WTC11 (cell line): ENCODE results near the gene SRPK3. TPM values are rescaled to one million over a fixed set of nuclear protein-coding genes. Genes with fewer than 3 reads are reported as not detected.

ENCODE experiments used
- ATAC-seq: fragments of 200-7000 bp; cut with Tn5 transposase; 2 replicates; pipeline ENCODE4 v1.10.0; 2021; ENCODE audit warnings: mild to moderate bottlenecking, moderate library complexity
- CTCF ChIA-PET: fragments of 300-600 bp; sonication (Branson Sonifier 250); formaldehyde crosslinking; loops from one replicate; lab custom pipeline; 2021; ENCODE audit warnings: antibody characterized with exemption; lab: Charles Lee
- POLR2A ChIA-PET: fragments of 350-600 bp; sonication (Branson Sonifier 250); formaldehyde crosslinking; loops from one replicate; lab custom pipeline; 2021; ENCODE audit warnings: antibody characterized with exemption; lab: Charles Lee
- DNase-seq: peaks from one replicate; pipeline ENCODE4 v3.0.0; 2021; ENCODE audit warnings: low spot score
- H3K27ac Mint-ChIP-seq: 2 replicates; pipeline ENCODE4 v1.8.0; 2021; ENCODE audit warnings: mixed read lengths
- H3K27me3 Mint-ChIP-seq: 2 replicates; pipeline ENCODE4 v1.8.0; 2021; ENCODE audit warnings: low read depth, mild to moderate bottlenecking, moderate library complexity, mixed read lengths
- H3K36me3 Mint-ChIP-seq: 2 replicates; pipeline ENCODE4 v1.8.0; 2021; ENCODE audit warnings: mixed read lengths
- H3K4me1 Mint-ChIP-seq: 2 replicates; pipeline ENCODE4 v1.8.0; 2022; ENCODE audit warnings: mixed read lengths
- H3K4me3 Mint-ChIP-seq: 2 replicates; pipeline ENCODE4 v1.8.0; 2021; ENCODE audit warnings: mild to moderate bottlenecking, moderate library complexity, mixed read lengths
- H3K9me3 Mint-ChIP-seq: 2 replicates; pipeline ENCODE4 v1.8.0; 2021; ENCODE audit warnings: mixed read lengths
- ATF1 ChIP-seq: sonication (generic); formaldehyde crosslinking; IDR thresholded peaks from 2 replicates; pipeline ENCODE4 v1.8.1; 2023; ENCODE audit warnings: mild to moderate bottlenecking, moderate library complexity, missing genetic modification reagents
- FOXJ3 ChIP-seq: sonication (generic); formaldehyde crosslinking; IDR thresholded peaks from 2 replicates; pipeline ENCODE4 v1.9.0; 2021; ENCODE audit warnings: missing genetic modification reagents, mild to moderate bottlenecking, borderline replicate concordance
- HMGA2 ChIP-seq: fragments of 250-450 bp; sonication (Bioruptor Pico); IDR thresholded peaks from 2 replicates; pipeline ENCODE4 v1.4.0; 2021; ENCODE audit warnings: mild to moderate bottlenecking, moderate library complexity
- IRF2 ChIP-seq: sonication (generic); formaldehyde crosslinking; IDR thresholded peaks from 2 replicates; pipeline ENCODE4 v1.8.0; 2022; ENCODE audit warnings: low read depth, missing genetic modification reagents, borderline replicate concordance
- JUN ChIP-seq: sonication (generic); formaldehyde crosslinking; IDR thresholded peaks from 2 replicates; pipeline ENCODE4 v1.8.0; 2023; ENCODE audit warnings: mild to moderate bottlenecking, missing genetic modification reagents
- MXD4 ChIP-seq: fragments of 250-450 bp; sonication (Bioruptor Pico); IDR thresholded peaks from 2 replicates; pipeline ENCODE4 v1.8.0; 2021; ENCODE audit warnings: mild to moderate bottlenecking, moderate library complexity, borderline replicate concordance
- NR2C2 ChIP-seq: sonication (generic); formaldehyde crosslinking; IDR thresholded peaks from 2 replicates; pipeline ENCODE4 v1.8.0; 2022; ENCODE audit warnings: mild to moderate bottlenecking, missing genetic modification reagents
- PREB ChIP-seq: sonication (generic); formaldehyde crosslinking; IDR thresholded peaks from 2 replicates; pipeline ENCODE4 v1.8.1; 2022; ENCODE audit warnings: mild to moderate bottlenecking, missing genetic modification reagents, moderate library complexity, borderline replicate concordance
- TP53 ChIP-seq: sonication (generic); formaldehyde crosslinking; IDR thresholded peaks from 2 replicates; pipeline ENCODE4 v1.8.1; 2023; ENCODE audit warnings: mild to moderate bottlenecking, missing genetic modification reagents
- ZNF121 ChIP-seq: sonication (generic); formaldehyde crosslinking; IDR thresholded peaks from 2 replicates; pipeline ENCODE4 v1.8.0; 2023; ENCODE audit warnings: missing genetic modification reagents
- total RNA-seq: library from RNA; stranded (reverse); gene quantifications from 3 replicates; pipeline ENCODE4 v1.2.3, GENCODE V29; 2021
- TF ChIP-seq, protein P1 (sequence below): sonication (generic); formaldehyde crosslinking; IDR thresholded peaks from 2 replicates; pipeline ENCODE4 v1.8.1; 2022; ENCODE audit warnings: low read depth, mild to moderate bottlenecking, moderate library complexity, missing genetic modification reagents, borderline replicate concordance
- TF ChIP-seq, protein P2 (sequence below): fragments of 250-450 bp; sonication (Bioruptor Pico); IDR thresholded peaks from 2 replicates; pipeline ENCODE4 v2.1.2; 2022; ENCODE audit warnings: mild to moderate bottlenecking, moderate library complexity
- TF ChIP-seq, protein P3 (sequence below): fragments of 200-600 bp; IDR thresholded peaks from 2 replicates; pipeline ENCODE4 v1.8.0; 2022; ENCODE audit warnings: antibody characterized with exemption
- TF ChIP-seq, protein P4 (sequence below): sonication (generic); formaldehyde crosslinking; IDR thresholded peaks from 2 replicates; pipeline ENCODE4 v1.8.0; 2023; ENCODE audit warnings: missing genetic modification reagents, mild to moderate bottlenecking, borderline replicate concordance

Gene SRPK3
- total RNA-seq, 1 experiment from 2014 or later = not detected

GRCh38 chrX:153738056-153738605 lies 42.7 kb upstream of the SRPK3 start (continued):
- TF ChIP-seq PREB (no peak), MXD4 (CRISPR knock-in tag) (no peak), FOXJ3 (CRISPR knock-in tag) (no peak), JUN (CRISPR knock-in tag) (no peak), NR2C2 (CRISPR knock-in tag) (no peak)
- TF ChIP-seq, protein P1, sequence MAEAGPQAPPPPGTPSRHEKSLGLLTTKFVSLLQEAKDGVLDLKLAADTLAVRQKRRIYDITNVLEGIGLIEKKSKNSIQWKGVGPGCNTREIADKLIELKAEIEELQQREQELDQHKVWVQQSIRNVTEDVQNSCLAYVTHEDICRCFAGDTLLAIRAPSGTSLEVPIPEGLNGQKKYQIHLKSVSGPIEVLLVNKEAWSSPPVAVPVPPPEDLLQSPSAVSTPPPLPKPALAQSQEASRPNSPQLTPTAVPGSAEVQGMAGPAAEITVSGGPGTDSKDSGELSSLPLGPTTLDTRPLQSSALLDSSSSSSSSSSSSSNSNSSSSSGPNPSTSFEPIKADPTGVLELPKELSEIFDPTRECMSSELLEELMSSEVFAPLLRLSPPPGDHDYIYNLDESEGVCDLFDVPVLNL (CRISPR knock-in tag) = no peak
- TF ChIP-seq, protein P2, sequence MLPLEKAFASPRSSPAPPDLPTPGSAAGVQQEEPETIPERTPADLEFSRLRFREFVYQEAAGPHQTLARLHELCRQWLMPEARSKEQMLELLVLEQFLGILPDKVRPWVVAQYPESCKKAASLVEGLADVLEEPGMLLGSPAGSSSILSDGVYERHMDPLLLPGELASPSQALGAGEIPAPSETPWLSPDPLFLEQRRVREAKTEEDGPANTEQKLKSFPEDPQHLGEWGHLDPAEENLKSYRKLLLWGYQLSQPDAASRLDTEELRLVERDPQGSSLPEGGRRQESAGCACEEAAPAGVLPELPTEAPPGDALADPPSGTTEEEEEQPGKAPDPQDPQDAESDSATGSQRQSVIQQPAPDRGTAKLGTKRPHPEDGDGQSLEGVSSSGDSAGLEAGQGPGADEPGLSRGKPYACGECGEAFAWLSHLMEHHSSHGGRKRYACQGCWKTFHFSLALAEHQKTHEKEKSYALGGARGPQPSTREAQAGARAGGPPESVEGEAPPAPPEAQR = no peak
- TF ChIP-seq, all 79 proteins: peak for 0

DNA sequence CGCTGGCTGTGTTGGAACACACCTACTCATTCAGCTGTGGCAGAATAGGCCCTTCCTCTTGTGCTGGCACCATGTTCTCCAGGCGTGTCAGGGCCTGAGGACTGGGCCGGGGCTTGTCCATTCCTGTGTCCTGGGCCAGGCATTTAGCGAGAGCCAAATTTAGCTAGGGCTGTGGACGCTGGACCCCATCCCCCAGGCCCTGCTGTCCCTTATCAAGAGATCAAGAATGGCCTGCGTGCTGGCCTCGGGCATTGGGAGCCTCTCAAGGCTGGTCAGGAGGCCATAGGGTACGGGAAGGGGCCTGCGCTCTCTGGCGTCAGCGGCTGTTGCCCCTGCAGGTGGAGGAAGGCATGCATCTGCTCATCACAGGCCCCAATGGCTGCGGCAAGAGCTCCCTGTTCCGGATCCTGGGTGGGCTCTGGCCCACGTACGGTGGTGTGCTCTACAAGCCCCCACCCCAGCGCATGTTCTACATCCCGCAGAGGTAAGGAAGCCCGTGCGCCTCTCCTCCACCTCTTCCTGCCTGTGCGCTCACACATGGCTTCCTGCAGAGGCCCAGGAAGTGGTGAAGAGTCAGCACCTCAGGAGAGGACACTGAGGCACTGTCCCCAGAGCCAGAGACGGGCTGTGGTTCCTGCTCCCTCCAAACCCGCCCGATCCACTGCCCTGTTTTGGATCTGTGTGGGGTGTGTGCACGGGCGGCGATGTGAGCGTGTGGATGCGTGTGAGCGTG lies 40.9 kb upstream of the SRPK3 start:
- Mint-ChIP-seq H3K27ac (no peak overlapping the region), H3K4me1 (peaks cover 10% of the 10 kb centered on the region), H3K27me3 (no peaks in the 10 kb centered on the region), H3K4me3 (no peak overlapping the region), H3K36me3 (peaks cover 1% of the 10 kb centered on the region; the same call in 1 of the 2 replicates), H3K9me3 (peaks cover 3% of the 10 kb centered on the region)
- TF ChIP-seq ATF1 (CRISPR knock-in tag) = no peak
- TF ChIP-seq, protein P3, sequence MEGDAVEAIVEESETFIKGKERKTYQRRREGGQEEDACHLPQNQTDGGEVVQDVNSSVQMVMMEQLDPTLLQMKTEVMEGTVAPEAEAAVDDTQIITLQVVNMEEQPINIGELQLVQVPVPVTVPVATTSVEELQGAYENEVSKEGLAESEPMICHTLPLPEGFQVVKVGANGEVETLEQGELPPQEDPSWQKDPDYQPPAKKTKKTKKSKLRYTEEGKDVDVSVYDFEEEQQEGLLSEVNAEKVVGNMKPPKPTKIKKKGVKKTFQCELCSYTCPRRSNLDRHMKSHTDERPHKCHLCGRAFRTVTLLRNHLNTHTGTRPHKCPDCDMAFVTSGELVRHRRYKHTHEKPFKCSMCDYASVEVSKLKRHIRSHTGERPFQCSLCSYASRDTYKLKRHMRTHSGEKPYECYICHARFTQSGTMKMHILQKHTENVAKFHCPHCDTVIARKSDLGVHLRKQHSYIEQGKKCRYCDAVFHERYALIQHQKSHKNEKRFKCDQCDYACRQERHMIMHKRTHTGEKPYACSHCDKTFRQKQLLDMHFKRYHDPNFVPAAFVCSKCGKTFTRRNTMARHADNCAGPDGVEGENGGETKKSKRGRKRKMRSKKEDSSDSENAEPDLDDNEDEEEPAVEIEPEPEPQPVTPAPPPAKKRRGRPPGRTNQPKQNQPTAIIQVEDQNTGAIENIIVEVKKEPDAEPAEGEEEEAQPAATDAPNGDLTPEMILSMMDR = no peak
- TF ChIP-seq ZNF121 = no peak
- TF ChIP-seq IRF2 (CRISPR knock-in tag) = no peak
- no peak for TF ChIP-seq TP53 (CRISPR knock-in tag)
- TF ChIP-seq, protein P4, sequence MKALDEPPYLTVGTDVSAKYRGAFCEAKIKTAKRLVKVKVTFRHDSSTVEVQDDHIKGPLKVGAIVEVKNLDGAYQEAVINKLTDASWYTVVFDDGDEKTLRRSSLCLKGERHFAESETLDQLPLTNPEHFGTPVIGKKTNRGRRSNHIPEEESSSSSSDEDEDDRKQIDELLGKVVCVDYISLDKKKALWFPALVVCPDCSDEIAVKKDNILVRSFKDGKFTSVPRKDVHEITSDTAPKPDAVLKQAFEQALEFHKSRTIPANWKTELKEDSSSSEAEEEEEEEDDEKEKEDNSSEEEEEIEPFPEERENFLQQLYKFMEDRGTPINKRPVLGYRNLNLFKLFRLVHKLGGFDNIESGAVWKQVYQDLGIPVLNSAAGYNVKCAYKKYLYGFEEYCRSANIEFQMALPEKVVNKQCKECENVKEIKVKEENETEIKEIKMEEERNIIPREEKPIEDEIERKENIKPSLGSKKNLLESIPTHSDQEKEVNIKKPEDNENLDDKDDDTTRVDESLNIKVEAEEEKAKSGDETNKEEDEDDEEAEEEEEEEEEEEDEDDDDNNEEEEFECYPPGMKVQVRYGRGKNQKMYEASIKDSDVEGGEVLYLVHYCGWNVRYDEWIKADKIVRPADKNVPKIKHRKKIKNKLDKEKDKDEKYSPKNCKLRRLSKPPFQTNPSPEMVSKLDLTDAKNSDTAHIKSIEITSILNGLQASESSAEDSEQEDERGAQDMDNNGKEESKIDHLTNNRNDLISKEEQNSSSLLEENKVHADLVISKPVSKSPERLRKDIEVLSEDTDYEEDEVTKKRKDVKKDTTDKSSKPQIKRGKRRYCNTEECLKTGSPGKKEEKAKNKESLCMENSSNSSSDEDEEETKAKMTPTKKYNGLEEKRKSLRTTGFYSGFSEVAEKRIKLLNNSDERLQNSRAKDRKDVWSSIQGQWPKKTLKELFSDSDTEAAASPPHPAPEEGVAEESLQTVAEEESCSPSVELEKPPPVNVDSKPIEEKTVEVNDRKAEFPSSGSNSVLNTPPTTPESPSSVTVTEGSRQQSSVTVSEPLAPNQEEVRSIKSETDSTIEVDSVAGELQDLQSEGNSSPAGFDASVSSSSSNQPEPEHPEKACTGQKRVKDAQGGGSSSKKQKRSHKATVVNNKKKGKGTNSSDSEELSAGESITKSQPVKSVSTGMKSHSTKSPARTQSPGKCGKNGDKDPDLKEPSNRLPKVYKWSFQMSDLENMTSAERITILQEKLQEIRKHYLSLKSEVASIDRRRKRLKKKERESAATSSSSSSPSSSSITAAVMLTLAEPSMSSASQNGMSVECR (CRISPR knock-in tag) = no peak
- no peak for TF ChIP-seq HMGA2
- DNase-seq (no peak), ATAC-seq (no peak)
- ChIA-PET CTCF (no interaction called here), POLR2A (no interaction called here)
